NCI-H774 (cell line): ENCODE measurements around the gene DNAJB13.

Source experiments
- DNase-seq: peaks from one replicate; lab custom pipeline; 2025; lab: John Stamatoyannopoulos, UW

Gene DNAJB13

GRCh38 chr11:74000307-74001133 lies 49.7 kb downstream of the DNAJB13 start:
- no peak for DNase-seq

GRCh38 chr11:74001822-74002286 lies 51.0 kb downstream of the DNAJB13 start:
- DNase-seq: no peak

GRCh38 chr11:74002832-74003231 lies 52.0 kb downstream of the DNAJB13 start:
- DNase-seq: no peak

DNA sequence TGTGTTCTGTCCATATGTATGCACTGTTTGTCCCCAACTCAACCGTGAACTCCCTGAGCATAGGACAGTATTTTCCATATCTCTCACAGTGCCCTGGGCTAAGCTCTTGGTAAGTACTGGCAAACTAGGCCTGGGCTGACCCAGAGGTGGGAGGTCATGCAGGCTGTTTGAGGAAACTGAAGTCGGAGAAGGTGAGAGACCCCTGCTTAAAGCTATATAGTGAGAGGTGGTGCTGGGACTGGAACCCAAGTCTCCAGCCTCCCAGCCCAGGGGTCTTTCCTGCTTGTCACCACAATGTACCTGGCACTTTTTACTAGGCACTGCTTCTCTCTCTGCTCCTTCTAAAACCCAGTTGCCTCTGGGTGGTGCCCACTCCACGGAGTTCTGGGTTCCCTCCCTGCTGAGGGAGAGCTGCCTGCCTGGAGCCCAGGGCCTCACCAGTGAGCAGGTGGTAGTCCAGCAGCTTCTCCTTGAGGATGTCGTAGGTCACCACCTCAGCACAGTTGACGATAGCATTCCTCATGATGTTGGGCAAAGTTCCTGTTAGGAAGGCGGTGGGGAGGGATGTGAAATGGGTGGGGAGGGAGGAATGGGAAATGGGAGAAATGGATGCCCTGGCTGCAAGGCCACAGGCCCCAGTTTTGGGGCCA lies 53.3 kb downstream of the DNAJB13 start:
- DNase-seq: no peak

- no peak for DNase-seq
Observed at GRCh38 chr11:74004759-74005615, 54.2 kb downstream of the DNAJB13 start.

DNA sequence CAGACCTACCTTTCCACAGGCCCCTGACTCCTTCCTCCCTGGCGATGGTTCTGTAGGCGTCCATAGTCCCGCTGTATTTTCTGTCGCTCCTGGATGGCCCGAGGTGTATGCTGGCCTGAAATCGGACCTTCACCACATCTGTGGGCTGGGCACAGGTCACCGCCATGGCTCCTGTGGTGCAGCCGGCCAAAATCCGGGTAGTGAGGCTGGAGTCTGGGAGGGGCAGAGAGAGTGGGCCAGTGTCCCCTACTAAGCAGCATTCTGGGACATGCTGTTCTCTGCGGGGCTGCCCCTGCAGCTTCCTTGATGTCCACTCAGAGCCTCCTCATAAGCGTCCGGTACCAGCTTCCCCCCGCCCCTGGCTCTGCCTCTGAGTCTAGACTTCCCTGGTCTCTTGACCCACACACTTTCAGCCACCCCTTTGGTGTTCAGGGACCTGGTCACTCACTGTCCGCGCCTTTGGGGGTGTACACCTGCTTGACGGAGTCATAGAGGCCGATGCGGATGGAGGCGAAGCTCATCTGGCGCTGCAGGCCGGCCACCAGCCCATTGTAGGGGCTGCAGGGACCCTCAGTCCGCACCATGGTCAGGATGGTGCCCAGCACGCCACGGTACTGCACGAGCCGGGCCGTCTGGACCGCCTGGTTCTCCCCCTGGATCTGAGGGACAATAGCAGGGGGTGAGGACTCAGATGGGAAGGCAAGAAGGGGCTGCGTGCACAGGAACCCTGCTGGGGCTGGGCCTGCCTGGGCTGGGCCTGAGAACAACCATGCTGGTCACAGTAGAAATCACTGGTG lies 55.1 kb downstream of the DNAJB13 start:
- DNase-seq: no peak

GRCh38 chr11:74006743-74007304 lies 56.0 kb downstream of the DNAJB13 start:
- DNase-seq: no peak

DNA sequence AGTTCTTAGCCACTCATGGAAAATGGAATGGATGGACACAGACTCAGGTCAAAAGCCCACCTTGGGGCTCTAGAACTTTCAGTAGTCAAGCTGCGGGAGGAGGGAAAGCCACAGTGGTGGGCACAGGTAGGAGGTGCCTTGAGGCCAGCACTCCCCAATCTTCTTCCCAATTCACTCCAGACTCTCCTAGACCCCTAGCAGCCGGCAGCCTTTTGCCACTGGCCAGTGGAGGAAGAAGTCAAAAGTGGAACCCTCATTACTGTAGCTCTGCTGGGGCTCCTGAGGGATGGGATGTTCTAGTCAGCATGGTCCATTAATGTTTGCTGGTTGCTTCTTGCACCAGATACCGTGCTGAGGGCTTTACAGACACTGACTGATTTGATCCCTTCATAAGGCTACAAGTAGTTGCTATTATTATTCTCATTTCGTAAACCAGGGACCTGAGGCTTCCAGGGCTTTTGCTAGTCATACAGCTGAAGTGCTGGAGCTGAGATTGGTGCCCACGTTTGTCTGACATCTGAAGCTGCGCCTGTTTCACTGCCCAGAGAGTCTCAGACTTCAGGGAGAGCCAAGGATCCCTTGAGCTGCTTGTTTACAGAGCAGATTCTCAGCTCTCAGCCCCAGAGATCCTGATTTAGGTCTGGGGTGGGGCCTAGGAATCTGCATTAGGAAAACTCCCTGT lies 57.0 kb downstream of the DNAJB13 start:
- no peak for DNase-seq

DNA sequence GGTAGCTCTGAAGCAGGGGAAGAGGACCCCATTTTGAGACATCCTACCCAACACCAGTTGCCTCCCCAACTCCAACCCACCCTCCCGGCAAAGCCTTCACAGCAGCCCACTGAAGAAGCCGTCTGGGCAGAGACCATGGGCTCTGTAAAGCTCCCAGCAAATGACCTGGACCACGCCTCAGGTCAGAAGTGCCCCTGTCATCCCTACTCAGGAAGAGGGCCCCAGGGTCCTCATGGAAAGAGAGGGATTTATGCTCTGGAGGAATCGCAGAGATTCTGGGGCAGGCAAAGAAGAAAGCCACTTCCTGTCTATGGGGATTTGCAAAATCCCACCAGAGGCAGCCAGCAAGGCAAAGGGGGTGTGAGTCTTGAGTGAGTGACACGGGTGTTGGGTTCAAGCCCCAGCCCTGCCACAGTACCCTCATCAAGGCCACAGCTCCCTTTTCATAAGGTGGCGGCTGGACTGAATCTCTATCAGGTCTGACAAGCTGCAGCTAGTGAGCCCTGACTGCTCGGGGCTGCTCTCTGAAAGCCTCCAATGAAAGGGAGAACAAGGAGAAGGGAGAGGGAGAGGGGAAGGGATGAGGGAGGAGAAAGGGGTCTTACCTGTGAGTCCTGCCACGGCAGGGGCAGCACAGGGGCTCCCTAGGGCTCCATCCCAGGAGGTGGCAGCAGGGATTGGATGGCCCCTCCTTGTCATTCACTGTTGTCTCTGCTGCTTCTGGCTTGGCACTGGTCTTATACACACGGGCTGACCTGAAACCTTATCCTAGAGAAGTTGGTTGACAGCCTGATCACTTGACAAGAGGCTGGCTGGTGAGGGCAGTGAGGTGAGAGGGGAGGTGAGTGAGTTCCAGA lies 57.8 kb downstream of the DNAJB13 start, which contains the start of gene UCP3:
UCP3 (minus strand) TSS at position 713 of the 857 bp plus-strand sequence. CDS start 2,043 bp downstream, outside the sequence.
- DNase-seq: no peak

DNA sequence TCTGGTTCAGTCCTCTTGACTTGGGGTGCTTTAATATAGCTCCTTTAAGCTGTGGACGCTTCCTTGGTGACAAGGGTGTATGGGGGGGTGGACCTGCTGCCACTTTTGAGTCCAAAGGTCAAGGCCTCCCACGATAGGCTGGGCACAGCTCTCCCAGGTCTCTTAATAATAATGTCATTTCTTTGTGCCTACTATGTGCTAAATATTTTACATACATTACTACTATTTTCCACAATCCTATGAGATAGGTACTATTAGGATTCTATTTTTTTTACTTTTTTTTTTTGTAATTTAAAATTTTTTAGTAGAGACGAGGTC lies 58.4 kb downstream of the DNAJB13 start:
- DNase-seq: no peak

- no peak for DNase-seq
Observed at GRCh38 chr11:74009675-74010305, 59.0 kb downstream of the DNAJB13 start.

- DNase-seq: no peak
Observed at GRCh38 chr11:74010306-74011300, 59.8 kb downstream of the DNAJB13 start.

DNA sequence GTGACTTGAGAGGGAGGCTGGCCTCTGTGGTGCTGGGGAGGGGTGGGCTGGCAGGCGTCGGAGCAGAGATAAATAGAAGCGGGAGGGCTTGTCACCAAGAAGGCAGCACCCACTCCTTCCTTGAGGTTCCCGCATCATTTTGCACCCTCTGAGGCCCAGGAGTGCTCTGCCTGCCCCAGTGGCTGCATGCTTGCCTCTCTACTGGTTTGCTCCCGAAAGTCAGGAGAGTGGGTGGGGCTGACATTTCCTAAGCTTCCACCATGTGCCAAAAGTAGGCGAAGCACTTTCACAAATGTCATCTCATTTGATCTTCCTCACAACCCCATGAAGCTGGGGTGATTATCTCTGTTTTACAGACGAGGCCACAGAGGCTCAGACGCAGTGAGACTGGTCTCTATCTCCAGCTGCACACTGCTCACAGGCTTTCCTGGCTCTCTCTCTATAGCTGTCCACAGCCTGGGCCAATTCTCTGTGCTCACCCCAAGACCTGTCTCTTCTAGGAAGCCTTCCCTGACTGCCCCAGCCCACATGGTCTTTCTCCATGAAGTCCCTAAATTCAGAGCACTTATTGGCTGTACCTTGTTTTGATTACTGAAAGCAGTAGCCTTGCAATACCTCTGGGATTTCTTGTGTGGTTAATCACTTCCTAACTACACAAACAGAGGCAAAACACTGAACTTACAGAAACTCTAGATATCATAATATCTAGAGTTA lies 60.7 kb downstream of the DNAJB13 start:
- DNase-seq: no peak

DNA sequence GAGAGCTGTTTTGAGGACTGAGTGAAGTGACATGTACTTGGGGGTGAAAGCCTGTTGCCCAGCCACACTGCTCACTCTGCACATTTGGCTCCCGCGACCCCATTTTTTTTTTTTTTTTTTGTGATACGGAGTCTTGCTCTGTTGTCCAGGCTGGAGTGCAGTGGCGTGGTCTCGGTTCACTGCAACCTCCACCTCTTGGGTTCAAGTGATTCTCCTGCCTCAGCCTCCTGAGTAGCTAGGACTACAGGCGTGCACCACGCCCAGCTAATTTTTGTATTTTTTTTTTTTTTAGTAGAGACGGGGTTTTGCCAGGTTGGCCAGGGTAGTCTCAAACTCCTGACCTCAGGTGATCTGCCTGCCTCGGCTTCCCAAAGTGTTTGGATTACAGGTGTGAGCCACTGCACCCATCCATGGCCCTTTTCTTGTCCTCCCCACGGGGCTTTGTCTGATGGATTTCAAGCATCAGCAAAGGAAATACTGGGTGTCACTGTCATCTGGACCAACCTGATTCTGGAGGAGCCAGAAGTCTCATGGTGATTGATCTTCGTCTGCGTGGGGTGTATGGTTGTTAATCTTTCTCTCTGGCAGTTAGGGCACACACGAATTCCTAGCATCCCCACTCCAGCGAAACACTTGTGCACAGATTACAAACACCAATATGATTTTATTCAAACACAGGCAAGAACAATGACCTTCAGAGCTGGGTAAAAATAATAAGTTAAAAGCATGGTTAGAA lies 61.4 kb downstream of the DNAJB13 start:
- DNase-seq: no peak

- no peak for DNase-seq
Observed at GRCh38 chr11:74013141-74013540, 62.3 kb downstream of the DNAJB13 start.

DNA sequence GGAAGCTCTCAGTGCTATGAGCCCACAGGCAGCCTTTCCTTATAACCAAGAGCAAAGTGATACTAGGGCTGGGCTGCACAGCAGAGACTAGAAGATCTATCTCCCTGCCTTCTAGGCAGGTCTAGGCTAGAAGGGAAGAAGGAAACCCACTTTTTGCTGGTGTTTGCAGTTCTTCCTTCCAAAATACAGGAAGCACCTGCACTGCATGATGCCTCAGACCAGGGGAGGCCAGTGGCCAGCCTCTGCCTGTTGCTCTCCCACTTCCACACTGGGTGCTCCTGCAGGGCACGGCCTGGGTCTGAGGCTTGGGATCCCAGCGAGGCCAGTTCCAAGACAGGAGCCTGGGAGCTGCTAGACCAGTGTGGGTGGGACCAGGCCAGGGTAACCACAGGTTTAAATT lies 64.1 kb downstream of the DNAJB13 start:
- no peak for DNase-seq
